Duodenal mucosa (tissue), 2 donors: ENCODE data around the gene PACC1.

Source experiments
- H3K27ac ChIP-seq: one replicate; pipeline ENCODE4 v1.7.0; 2013; ENCODE audit warnings: low read depth, low read length
- H3K27me3 ChIP-seq, 2 donors: one replicate each; pipeline ENCODE4 v1.7.0; 2013; ENCODE audit warnings: low read length in 2 of 2, control low read depth in 1 of 2; ENCODE audit not compliant: insufficient read depth in 2 of 2, control insufficient read depth in 1 of 2
- H3K36me3 ChIP-seq, 2 donors: one replicate each; pipeline ENCODE4 v1.7.0; 2013; ENCODE audit warnings: low read length in 2 of 2, control low read depth in 1 of 2; ENCODE audit not compliant: insufficient read depth in 2 of 2, control insufficient read depth in 1 of 2
- H3K4me1 ChIP-seq, 2 donors: one replicate each; pipeline ENCODE4 v1.7.0; 2013; ENCODE audit warnings: low read length in 2 of 2, control low read depth in 1 of 2; ENCODE audit not compliant: insufficient read depth in 2 of 2, control insufficient read depth in 1 of 2
- H3K4me3 ChIP-seq, 2 donors: one replicate each; pipeline ENCODE4 v1.7.0; 2013; ENCODE audit warnings: low read length in 2 of 2, low read depth in 1 of 2
- H3K9ac ChIP-seq, 2 donors: one replicate each; pipeline ENCODE4 v1.7.0; 2013; ENCODE audit warnings: low read length in 2 of 2, low read depth in 1 of 2
- H3K9me3 ChIP-seq, 2 donors: one replicate each; pipeline ENCODE4 v1.7.0; 2013; ENCODE audit warnings: low read length in 2 of 2, control low read depth in 1 of 2; ENCODE audit not compliant: control insufficient read depth in 1 of 2

The PACC1 gene

DNA sequence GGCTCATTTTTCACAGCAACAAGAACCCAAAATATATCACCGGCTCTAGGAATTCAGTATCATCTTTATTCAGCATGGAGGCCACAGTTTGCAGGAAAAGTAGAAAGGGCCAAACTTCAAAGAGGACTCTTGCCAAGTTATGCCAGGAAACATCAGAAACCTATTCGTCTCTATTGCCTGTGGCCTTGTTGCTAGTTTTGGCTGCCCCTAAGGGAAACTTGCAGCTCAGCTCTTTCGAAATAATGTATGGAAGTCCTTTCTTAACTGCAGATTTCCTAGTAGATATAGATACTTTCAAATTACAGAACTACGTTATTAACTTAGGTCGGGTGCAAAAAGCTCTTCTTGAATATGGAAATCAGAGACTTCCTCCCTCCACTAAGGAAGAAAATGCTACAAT is 13.8 kb upstream of the PACC1 start:
- Histone ChIP-seq H3K9ac (no peak overlapping the region), H3K27ac (no peak overlapping the region), H3K4me1 (peaks cover 15 to 20% of the 10 kb centered on the region in 2 donors), H3K9me3 (no peaks in the 10 kb centered on the region), H3K4me3 (no peak overlapping the region), H3K36me3 (no peaks in the 10 kb centered on the region), H3K27me3 (no peaks in the 10 kb centered on the region)

DNA sequence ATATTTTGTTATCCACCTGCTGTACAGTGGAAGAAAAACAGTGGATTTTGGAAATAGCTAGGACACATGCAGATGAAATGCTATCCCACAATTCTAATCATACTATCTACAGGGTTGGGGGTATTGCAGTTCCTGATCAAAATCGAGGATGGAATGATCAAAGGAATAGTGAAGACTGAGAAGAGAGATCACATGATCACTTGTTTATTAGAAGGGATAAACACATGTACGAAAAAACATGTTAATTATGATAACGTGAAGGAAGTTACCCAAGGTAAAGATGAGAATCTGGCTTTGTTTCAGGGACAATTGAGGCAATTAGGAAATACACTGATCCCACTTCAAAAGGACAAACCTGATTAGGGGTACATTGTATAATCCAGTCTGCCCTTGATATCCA is 9.2 kb upstream of the PACC1 start:
- H3K4me3 ChIP-seq, result no peak overlapping the region

DNA sequence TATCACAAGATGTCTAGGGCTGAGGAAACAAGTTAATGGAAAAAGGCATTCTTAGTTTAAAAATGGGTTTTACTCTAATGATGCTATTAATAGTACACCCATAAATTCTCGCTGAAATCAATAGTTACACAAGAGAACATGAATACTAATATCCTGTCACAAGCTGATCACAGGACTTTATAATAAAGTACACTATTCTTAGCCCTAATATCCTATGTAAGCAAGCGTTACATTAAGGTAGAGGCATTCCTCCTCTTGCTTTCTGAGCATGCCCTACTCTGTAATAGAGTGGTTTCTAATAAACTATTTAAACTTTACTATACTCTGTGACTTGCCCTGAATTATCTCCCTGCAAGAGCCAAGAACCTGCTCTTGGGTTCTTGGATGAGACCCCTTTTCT is 6.5 kb upstream of the PACC1 start:
- Histone ChIP-seq H3K36me3 (no peaks in the 10 kb centered on the region), H3K4me1 (no peaks in the 10 kb centered on the region), H3K9me3 (no peaks in the 10 kb centered on the region), H3K27me3 (no peaks in the 10 kb centered on the region), H3K4me3 (no peak overlapping the region), H3K27ac (no peak overlapping the region), H3K9ac (no peak overlapping the region)

More for the DNA sequence above, 9.2 kb upstream of the PACC1 start:
- H3K27me3 ChIP-seq, result no peaks in the 10 kb centered on the region
- no peak overlapping the region for H3K9ac ChIP-seq
- no peaks in the 10 kb centered on the region for H3K9me3 ChIP-seq
- H3K36me3 ChIP-seq, result no peaks in the 10 kb centered on the region
- H3K4me1 ChIP-seq, result no peaks in the 10 kb centered on the region
- no peak overlapping the region for H3K27ac ChIP-seq

GRCh38 chr1:212415107-212415841 is 588 bp upstream of the PACC1 start:
- Histone ChIP-seq H3K27ac (no peak overlapping the region), H3K36me3 (peaks cover 0 to 5% of the 10 kb centered on the region in 2 donors), H3K9me3 (no peaks in the 10 kb centered on the region), H3K27me3 (no peaks in the 10 kb centered on the region), H3K9ac (peak overlapping the region; percentile 39 to 69), H3K4me3 (peak overlapping the region; percentile 84 to 96), H3K4me1 (peaks cover 13% of the 10 kb centered on the region in 2 donors)

- H3K4me1 ChIP-seq, result peaks cover 13% of the 10 kb centered on the region in 2 donors
- H3K9me3 ChIP-seq, result no peaks in the 10 kb centered on the region
- H3K36me3 ChIP-seq, result peaks cover 0 to 18% of the 10 kb centered on the region in 2 donors
- peak overlapping the region; percentile 39 to 69 for H3K9ac ChIP-seq
- peak overlapping the region; percentile 84 to 96 for H3K4me3 ChIP-seq
- H3K27ac ChIP-seq, result no peak overlapping the region
- no peaks in the 10 kb centered on the region for H3K27me3 ChIP-seq
These were observed 771 bp downstream of the PACC1 start for GRCh38 chr1:212413902-212414327.

DNA sequence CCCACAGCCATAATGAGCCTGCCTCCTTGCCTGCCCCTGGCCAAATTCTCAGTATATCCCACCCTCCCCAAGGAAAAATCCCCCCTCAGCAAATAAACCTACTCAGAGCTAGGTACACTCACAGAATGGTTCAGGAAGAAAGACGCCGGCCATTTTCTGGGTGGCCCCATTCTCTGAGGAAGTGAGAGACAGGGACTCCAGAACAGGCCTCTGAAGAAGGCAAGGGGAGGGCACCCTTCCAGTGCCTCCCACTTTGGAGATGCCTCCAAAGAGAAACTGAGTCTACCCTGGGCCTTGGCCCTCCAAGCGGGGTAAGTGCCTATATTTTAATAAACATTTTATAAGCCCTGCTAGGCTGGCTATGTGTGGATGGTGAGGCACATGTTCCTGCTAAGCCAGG is 2.3 kb downstream of the PACC1 start:
- Histone ChIP-seq H3K27me3 (no peaks in the 10 kb centered on the region), H3K9me3 (no peaks in the 10 kb centered on the region), H3K27ac (no peak overlapping the region), H3K4me1 (peaks cover 13% of the 10 kb centered on the region in 2 donors), H3K4me3 (no peak overlapping the region), H3K9ac (no peak overlapping the region), H3K36me3 (peaks cover 0 to 23% of the 10 kb centered on the region in 2 donors)

GRCh38 chr1:212410231-212410820 is 4.4 kb downstream of the PACC1 start:
- H3K36me3 ChIP-seq, result peaks cover 0 to 31% of the 10 kb centered on the region in 2 donors
- H3K9ac ChIP-seq, result no peak overlapping the region
- H3K4me1 ChIP-seq, result peaks cover 13% of the 10 kb centered on the region in 2 donors
- no peak overlapping the region for H3K4me3 ChIP-seq
- no peak overlapping the region for H3K27ac ChIP-seq
- H3K27me3 ChIP-seq, result no peaks in the 10 kb centered on the region
- H3K9me3 ChIP-seq, result no peaks in the 10 kb centered on the region

- Histone ChIP-seq H3K9ac (no peak overlapping the region), H3K4me3 (no peak overlapping the region), H3K9me3 (peaks cover 0 to under 1% of the 10 kb centered on the region in 2 donors), H3K36me3 (peaks cover 0 to 9% of the 10 kb centered on the region in 2 donors), H3K4me1 (no peaks in the 10 kb centered on the region), H3K27me3 (no peaks in the 10 kb centered on the region), H3K27ac (no peak overlapping the region)
These were observed 11.9 kb downstream of the PACC1 start for GRCh38 chr1:212402666-212403321.

DNA sequence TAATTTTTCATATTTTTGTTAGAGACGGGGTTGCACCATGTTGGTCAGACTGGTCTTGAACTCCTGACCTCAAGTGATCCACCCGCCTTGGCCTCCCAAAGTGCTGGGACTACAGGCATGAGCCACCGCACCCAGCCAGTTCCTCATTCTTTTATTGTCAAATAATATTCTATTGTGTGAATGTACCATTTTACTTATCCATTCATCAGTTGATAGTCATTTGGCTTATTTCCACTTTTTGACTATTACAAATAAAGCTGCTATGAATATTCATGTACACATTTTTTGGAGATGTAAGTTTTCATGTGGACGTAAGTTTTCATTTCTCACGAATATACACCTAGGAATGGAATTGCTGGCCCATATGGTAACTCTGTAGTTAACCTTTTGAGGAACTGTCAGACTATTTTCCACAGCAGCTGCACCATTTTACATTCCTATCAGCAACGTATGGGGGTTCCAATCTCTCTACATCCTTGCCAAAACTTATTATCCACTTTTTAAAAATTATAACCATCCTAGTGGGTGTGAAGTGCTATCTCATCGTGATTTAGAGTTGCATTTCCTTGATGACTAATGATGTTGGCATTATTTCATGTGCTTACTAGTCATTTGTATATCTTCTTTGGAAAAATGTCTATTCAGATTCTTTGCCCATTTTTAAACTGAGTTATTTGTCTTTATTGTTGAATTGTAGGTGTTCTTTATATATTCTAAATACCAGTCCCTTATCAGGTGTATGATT is 12.7 kb downstream of the PACC1 start:
- no peak overlapping the region for H3K4me3 ChIP-seq
- no peak overlapping the region for H3K9ac ChIP-seq
- no peaks in the 10 kb centered on the region for H3K27me3 ChIP-seq
- H3K36me3 ChIP-seq, result peaks cover 0 to 7% of the 10 kb centered on the region in 2 donors
- H3K27ac ChIP-seq, result no peak overlapping the region
- no peaks in the 10 kb centered on the region for H3K4me1 ChIP-seq
- peaks cover 2 to 8% of the 10 kb centered on the region in 2 donors for H3K9me3 ChIP-seq
